Measurements from ENCODE around the gene BHLHA15. TPM values are rescaled to one million over a fixed set of nuclear protein-coding genes. Genes with fewer than 3 reads are reported as not detected.

The BHLHA15 gene
- total RNA-seq, 2 experiments from 2014 or later: not detected

DNA sequence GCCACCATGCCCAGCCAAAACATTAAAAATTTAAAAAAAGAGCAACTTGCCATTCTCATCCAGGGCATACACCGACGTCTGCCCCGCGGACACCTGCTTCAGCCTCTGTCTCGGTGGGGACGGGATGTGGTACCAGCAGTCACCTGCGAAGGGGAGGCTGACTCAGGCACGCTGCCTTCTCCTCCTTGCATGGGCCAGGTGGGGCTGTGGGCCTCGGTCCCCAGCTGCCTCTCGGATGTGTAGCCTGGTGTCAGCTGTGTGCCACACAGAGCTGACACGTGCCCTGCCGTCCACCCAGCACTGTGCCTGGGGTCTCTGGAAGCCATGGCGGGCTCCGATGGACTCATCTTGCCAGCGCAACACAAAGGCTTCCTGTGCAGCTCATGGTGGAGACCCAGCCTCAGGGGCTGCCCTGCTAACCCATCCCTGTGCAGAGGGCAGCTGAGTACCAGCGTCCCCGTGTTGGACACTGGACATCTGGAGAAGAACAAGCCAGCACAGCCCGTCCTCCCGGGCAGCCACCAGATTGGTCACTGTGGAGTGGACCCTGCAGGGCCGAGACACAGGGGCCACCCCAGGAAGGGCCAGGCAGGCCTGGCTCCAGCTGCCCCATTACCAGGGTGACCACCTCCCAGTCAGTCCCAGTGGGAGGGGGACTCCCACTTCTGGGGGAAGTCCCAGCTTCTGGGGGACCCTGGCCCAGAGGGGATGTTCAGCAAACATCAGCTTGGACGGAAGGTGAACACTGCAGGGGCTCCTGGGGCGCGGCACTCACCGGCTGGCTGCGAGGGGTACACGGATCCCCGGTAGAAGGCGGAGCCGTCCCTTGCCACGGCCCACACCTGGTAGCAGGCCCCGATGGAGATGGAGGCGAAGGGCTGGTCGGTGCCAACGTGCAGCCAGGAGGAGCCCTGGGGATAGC, 10.6 kb downstream of the BHLHA15 start:
- peaks cover 45% of the 10 kb centered on the region for H3K36me3 Mint-ChIP-seq (ENCODE audit: low read depth)
- TF ChIP-seq, protein P1, sequence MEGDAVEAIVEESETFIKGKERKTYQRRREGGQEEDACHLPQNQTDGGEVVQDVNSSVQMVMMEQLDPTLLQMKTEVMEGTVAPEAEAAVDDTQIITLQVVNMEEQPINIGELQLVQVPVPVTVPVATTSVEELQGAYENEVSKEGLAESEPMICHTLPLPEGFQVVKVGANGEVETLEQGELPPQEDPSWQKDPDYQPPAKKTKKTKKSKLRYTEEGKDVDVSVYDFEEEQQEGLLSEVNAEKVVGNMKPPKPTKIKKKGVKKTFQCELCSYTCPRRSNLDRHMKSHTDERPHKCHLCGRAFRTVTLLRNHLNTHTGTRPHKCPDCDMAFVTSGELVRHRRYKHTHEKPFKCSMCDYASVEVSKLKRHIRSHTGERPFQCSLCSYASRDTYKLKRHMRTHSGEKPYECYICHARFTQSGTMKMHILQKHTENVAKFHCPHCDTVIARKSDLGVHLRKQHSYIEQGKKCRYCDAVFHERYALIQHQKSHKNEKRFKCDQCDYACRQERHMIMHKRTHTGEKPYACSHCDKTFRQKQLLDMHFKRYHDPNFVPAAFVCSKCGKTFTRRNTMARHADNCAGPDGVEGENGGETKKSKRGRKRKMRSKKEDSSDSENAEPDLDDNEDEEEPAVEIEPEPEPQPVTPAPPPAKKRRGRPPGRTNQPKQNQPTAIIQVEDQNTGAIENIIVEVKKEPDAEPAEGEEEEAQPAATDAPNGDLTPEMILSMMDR (IDR thresholded peaks at IDR 0.05): no peak
- ChIA-PET POLR2A (interaction anchor here (1.0 kb wide), 1 partner anchor 19 kb away, joined by 3 read pairs; no protein-coding TSS in a partner anchor), CTCF (no interaction called here)
- ATAC-seq (ENCODE audit: poor library complexity): no peak
- H3K27ac Mint-ChIP-seq: no peak overlapping the region
- H3K4me1 Mint-ChIP-seq (ENCODE audit: low read depth): peaks cover 15% of the 10 kb centered on the region
- H3K4me1 ChIP-seq (ENCODE audit: insufficient read depth, low read length): no peaks in the 10 kb centered on the region
- H3K9me3 Mint-ChIP-seq: no peaks in the 10 kb centered on the region
- intact Hi-C loops (cut with DNase I, micrococcal nuclease): no loop called here
- no peaks in the 10 kb centered on the region for H3K27me3 ChIP-seq (ENCODE audit: control insufficient read depth in 1 of 2, insufficient read depth in 2 of 2, low read length in 2 of 2)
- no peak overlapping the region for H3K4me3 ChIP-seq (ENCODE audit: low read length)
- H3K9me3 ChIP-seq (ENCODE audit: control insufficient read depth in 1 of 2, insufficient read depth in 1 of 2, low read length in 2 of 2): no peaks in the 10 kb centered on the region
- peaks cover 53% of the 10 kb centered on the region for H3K36me3 ChIP-seq (ENCODE audit: insufficient read depth, low read length)
- H3K27ac ChIP-seq (ENCODE audit: low read depth in 1 of 2, low read length in 2 of 2): no peak overlapping the region
- DNase-seq: no peak
- H3K4me3 Mint-ChIP-seq: no peak overlapping the region
- no peaks in the 10 kb centered on the region for H3K27me3 Mint-ChIP-seq

DNA sequence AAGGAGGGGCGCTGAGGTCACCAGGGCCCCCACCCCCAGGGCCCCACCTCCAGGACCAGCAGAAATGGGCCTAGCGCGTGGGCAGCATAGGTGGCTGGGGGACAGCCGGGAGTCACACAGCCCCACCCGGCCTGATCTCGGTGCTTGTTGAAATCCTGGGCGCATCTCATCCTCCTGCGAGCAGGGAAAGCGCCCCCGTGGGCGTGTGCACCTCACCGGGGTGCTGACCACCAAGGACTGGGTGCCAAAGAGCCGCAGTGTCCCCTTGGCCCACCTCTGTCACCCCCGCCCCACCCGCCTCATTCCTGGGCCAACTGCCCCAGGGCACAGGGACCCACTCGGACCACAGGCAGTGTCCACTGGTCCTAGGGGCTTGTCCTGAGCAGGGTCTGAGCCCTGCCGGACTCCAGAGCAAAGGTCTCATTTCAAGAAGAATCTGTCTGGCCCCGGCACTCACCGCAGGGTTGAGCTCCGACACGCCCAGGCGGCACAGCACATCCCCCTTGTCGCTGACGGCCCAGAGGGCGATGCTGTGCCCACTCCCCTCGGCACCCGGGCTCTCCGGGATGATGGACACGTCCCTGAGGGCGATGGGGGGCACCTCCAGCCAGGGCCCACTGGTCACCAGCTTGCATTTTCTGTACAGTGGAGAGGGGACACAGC, 11.4 kb downstream of the BHLHA15 start:
- Histone ChIP-seq H3K4me1 (ENCODE audit: insufficient read depth, low read length) (no peaks in the 10 kb centered on the region), H3K36me3 (ENCODE audit: insufficient read depth, low read length) (peaks cover 45% of the 10 kb centered on the region), H3K27ac (ENCODE audit: low read depth in 1 of 2, low read length in 2 of 2) (no peak overlapping the region), H3K4me3 (ENCODE audit: low read length) (no peak overlapping the region), H3K9me3 (ENCODE audit: control insufficient read depth in 1 of 2, insufficient read depth in 1 of 2, low read length in 2 of 2) (no peaks in the 10 kb centered on the region), H3K27me3 (ENCODE audit: control insufficient read depth in 1 of 2, insufficient read depth in 2 of 2, low read length in 2 of 2) (no peaks in the 10 kb centered on the region)
- POLR2A ChIA-PET: interaction anchor here (0.7 kb wide), 1 partner anchor 11 kb away, joined by 3 read pairs; the partner anchor contains the start of gene BHLHA15
- CTCF ChIA-PET: no interaction called here
- Mint-ChIP-seq H3K27me3 (no peaks in the 10 kb centered on the region), H3K9me3 (no peaks in the 10 kb centered on the region), H3K36me3 (ENCODE audit: low read depth) (peaks cover 52% of the 10 kb centered on the region), H3K4me3 (no peak overlapping the region), H3K27ac (no peak overlapping the region), H3K4me1 (ENCODE audit: low read depth) (peaks cover 15% of the 10 kb centered on the region)
- intact Hi-C loops (cut with DNase I, micrococcal nuclease): no loop called here
- no peak for DNase-seq
- ATAC-seq (ENCODE audit: poor library complexity): no peak
- TF ChIP-seq, protein P1 (IDR thresholded peaks at IDR 0.05): no peak

DNA sequence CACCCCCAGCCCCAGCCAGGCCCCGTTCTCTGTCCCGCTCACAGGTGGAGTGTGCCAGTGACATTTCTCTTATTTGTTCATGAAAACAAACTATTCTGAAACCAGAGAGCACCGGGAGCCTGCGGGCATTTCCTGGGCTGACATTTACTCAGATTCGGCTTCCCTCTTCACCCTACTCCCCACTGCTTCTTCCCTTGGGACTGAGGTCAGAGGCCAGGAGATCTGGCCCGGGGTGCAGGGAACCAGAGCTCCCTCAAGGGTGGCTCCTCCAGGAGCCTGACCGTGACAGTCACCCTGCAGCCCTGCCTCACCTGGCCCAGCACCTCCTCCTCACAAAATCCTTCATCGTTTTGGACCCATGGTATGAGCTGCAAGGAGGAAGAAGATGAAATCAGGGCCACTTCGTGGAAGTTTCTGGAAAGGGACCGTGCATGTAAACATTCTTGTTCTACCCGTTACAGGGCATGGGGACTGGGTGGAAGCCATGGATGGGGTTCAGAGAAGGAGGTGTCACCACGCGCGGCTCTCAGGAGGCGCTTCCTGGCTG, 12.2 kb downstream of the BHLHA15 start:
- DNase-seq: no peak
- POLR2A ChIA-PET: interaction anchor here (0.7 kb wide), 1 partner anchor 12 kb away, joined by 3 read pairs; the partner anchor contains the start of gene BHLHA15
- Histone ChIP-seq H3K4me3 (ENCODE audit: low read length) (no peak overlapping the region), H3K36me3 (ENCODE audit: insufficient read depth, low read length) (peaks cover 46% of the 10 kb centered on the region), H3K4me1 (ENCODE audit: insufficient read depth, low read length) (no peaks in the 10 kb centered on the region), H3K27me3 (ENCODE audit: control insufficient read depth in 1 of 2, insufficient read depth in 2 of 2, low read length in 2 of 2) (no peaks in the 10 kb centered on the region), H3K27ac (ENCODE audit: low read depth in 1 of 2, low read length in 2 of 2) (no peak overlapping the region), H3K9me3 (ENCODE audit: control insufficient read depth in 1 of 2, insufficient read depth in 1 of 2, low read length in 2 of 2) (no peaks in the 10 kb centered on the region)
- peaks cover 55% of the 10 kb centered on the region for H3K36me3 Mint-ChIP-seq (ENCODE audit: low read depth)
- H3K27me3 Mint-ChIP-seq: no peaks in the 10 kb centered on the region
- no peak for ATAC-seq (ENCODE audit: poor library complexity)
- intact Hi-C loops (cut with DNase I, micrococcal nuclease): no loop called here
- no peak overlapping the region for H3K4me3 Mint-ChIP-seq
- no peaks in the 10 kb centered on the region for H3K9me3 Mint-ChIP-seq
- CTCF ChIA-PET: no interaction called here
- H3K4me1 Mint-ChIP-seq (ENCODE audit: low read depth): peaks cover 11% of the 10 kb centered on the region
- H3K27ac Mint-ChIP-seq: no peak overlapping the region
- TF ChIP-seq, protein P1 (IDR thresholded peaks at IDR 0.05): no peak
